ENCODE results near the gene C1QTNF9.

Gene C1QTNF9

GRCh38 chr13:24288870-24289269 lies 20.5 kb upstream of the C1QTNF9 start (continued):
- no peak for TF ChIP-seq ZNF26 (tag by site-specific recombination; IDR thresholded peaks at IDR 0.05)

GRCh38 chr13:24290280-24290932 lies 19.0 kb upstream of the C1QTNF9 start:
- no peak overlapping the region for H3K27ac ChIP-seq (ENCODE audit: extremely low read depth, low read depth, low read length)
- no peaks in the 10 kb centered on the region for H3K4me1 ChIP-seq (ENCODE audit: control insufficient read depth, insufficient read depth, low read length)
- POLR2A ChIA-PET, result no interaction called here
- no peaks in the 10 kb centered on the region for H3K9me3 ChIP-seq (ENCODE audit: control insufficient read depth, insufficient read depth, low read depth, low read length)
- no peak overlapping the region for H3K4me3 ChIP-seq (ENCODE audit: low read depth, low read length)
- TF ChIP-seq ZNF518A (tag by site-specific recombination; conservative IDR thresholded peaks at IDR 0.05; ENCODE audit: low read depth) (no peak), ZBTB10 (tag by site-specific recombination; IDR thresholded peaks at IDR 0.05) (no peak), ZNF354C (tag by site-specific recombination; IDR thresholded peaks at IDR 0.05; ENCODE audit: borderline replicate concordance, low read depth) (no peak)
- CTCF ChIA-PET, result no interaction called here
- H3K36me3 ChIP-seq (ENCODE audit: control insufficient read depth in 2 of 2, insufficient read depth in 1 of 2, low read length in 2 of 2), result peaks cover 0 to 49% of the 10 kb centered on the region in 2 experiments; a peak in 2 of 3 replicates

- Histone ChIP-seq H3K27ac (ENCODE audit: extremely low read depth, low read depth, low read length) (no peak overlapping the region), H3K36me3 (ENCODE audit: control insufficient read depth in 2 of 2, insufficient read depth in 1 of 2, low read length in 2 of 2) (peaks cover 0 to 53% of the 10 kb centered on the region in 2 experiments; a peak in 2 of 3 replicates), H3K4me1 (ENCODE audit: control insufficient read depth, insufficient read depth, low read length) (no peaks in the 10 kb centered on the region), H3K9me3 (ENCODE audit: control insufficient read depth, insufficient read depth, low read depth, low read length) (no peaks in the 10 kb centered on the region), H3K4me3 (ENCODE audit: low read depth, low read length) (no peak overlapping the region)
- TF ChIP-seq REST (tag by site-specific recombination; IDR thresholded peaks at IDR 0.05) (no peak), ZFP41 (tag by site-specific recombination; IDR thresholded peaks at IDR 0.05; ENCODE audit: borderline replicate concordance) (no peak), PATZ1 (tag by site-specific recombination; IDR thresholded peaks at IDR 0.05) (no peak), KLF10 (tag by site-specific recombination; IDR thresholded peaks at IDR 0.05) (no peak), ZNF585B (tag by site-specific recombination; IDR thresholded peaks at IDR 0.05) (no peak)
- ChIA-PET POLR2A (no interaction called here), CTCF (no interaction called here)
Observed at GRCh38 chr13:24292481-24292880, 16.9 kb upstream of the C1QTNF9 start.

Measured in HEK293 (cell line).